HPDE6-E6E7 (cell line): ENCODE data around the gene CCNC.
A peak's percentile ranks its signal among the peaks of the same experiment; 100 is the strongest.
"Not testable (repeated sequence)": the region's sequence is repeated elsewhere in the genome, so short reads cannot be mapped to it uniquely, and the experiment has no call there.

Source experiments
- DNase-seq: peaks from one replicate; pipeline ENCODE4 v3.0.0; 2011; ENCODE audit warnings: missing footprints; ENCODE audit errors: extremely low spot score

The CCNC gene

DNA sequence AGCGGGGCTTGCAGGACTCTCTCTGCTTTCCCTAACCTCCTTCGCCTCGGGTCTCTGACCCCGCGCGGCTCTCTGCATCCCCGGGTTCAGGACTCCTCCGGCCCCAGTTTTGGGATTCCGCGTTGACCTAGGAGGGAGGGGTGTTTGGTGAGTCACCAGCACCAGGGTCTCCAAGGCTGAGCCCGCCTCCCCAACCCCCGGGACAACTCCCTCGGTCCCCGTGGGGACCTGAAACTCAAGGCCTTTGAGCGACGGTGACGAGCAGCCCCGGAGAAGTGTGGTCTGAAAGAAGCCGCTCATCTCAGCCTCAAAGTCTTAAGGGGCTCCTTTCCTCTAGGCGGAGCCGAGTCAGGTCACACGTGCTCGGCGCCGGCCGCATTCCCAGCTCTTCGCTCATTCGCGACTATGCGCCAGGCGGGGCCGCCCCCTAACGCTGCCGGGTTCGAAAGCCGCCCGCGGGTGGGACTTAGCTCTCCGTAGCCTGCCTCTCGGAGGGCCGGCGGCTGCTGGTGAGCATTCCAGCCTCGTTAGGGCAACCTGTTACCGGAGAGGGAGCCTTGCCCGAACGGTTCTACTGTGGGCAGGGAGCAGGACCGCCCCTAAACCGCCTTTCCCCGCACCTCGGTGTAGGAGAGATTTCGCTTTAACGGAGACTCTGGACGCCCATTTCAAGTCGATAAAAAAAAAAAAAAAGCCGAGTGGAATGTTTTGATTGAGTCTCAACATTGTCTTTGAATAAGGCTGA, 35.1 kb upstream of the CCNC start:
- no peak for DNase-seq

DNA sequence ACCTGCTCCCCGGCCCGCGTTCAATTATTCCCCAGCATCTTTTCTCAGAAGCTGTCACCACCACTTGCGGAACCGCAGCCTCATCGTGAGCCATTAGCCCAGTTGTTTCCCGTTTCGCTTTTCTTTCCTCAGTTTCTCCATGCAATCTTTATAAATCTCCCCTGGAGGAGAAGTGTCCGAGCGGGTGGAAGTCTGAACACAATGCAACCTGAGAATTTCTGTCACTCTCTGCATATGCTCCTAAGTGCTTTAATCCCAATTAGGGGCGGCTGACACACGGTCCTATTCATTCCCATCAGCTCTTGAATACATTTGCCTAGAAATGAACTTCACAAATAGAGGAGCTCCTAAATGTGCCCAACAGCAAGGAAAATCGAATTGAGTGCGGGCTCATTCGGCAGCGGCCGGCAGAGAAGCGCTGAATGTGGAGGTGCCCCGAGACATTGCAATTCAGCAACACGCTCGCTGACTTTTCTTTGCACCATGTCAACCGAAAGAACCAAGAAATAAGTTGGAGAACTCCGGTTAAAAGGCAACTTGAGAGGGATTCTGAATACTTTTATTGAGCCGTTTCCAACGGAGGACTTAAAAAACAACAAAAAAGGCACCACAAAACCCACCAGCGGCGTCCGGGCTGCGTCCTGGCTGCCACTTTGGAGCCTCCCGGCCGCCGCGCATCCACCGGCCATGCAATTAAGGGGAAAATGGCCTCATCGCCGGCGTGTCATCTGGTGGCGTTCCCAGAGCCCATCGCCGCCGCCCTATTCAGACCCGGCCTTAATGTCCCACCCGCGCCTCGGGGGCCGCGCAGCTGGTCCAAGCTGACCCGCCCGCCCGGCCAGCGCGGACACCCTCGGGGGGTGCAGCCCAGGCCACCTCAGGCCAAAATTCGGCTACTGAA, 34.3 kb upstream of the CCNC start:
- no peak for DNase-seq

DNA sequence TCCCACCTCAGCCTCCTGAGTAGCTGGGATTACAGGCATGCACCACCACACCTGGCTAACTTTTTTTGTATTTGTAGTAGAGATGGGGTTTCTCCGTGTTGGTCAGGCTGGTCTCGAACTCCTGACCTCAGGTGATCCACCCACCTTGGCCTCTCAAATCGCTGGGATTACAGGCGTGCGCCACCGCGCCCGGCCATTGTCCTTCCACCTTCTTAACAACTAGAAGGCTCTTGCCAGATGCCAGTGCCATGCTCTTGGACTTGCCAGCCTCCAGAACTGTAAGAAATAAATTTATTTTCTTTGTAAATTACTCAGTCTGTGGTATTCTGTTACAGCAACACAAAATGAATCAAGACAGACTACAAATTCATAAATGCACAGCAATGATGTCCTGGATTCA, 26.2 kb upstream of the CCNC start:
- DNase-seq: not testable (repeated sequence)

DNA sequence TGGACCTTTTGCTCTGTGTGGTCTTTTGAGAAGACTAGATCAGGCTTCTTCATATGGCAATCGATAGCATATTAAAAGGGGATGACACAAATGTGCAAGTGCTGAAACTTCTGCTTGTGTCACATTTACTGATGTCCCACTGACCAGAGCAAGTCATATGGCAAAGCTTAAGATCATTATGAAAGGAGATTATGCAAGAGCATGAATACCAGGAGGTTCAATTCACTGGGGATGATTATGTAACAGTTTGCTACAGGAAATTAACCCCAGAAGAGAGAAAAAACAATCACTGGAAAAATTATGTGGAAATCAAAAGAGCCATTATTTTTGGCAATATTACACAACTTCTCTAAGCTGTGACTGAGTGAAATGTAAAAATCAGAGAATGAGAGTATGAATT, 24.4 kb upstream of the CCNC start:
- DNase-seq: no peak

DNA sequence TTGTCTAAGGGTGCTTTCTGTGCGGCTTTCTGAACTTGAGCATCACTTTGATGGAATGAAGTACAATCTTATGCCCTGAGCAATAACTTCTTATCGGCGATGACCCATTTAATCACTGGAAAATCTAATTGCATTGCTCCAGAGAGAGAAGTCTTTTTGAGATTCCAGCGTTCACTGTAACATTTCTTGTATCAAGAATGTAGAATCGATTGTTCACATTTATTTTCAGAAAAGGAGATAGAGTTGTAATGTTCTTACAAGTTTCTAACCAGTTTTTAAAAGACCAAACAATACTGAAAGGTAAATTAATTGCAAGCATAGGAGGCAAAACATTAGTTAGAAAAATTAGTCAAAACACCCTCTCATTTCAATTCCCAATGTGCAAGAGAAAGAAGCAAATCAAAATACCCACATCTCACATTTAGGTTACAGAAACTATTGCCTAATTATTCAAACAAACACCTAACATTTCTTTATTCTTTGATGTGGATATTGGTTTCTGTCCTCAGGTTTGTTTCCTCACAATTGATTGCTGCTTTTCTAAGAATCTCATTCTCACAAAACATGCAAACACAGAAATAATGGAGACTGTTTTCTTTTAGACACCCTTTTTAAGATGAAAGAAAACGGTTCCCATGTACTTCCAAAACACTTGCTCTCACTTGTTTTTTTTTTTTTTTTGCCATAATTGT, 23.4 kb upstream of the CCNC start:
- DNase-seq: no peak

DNA sequence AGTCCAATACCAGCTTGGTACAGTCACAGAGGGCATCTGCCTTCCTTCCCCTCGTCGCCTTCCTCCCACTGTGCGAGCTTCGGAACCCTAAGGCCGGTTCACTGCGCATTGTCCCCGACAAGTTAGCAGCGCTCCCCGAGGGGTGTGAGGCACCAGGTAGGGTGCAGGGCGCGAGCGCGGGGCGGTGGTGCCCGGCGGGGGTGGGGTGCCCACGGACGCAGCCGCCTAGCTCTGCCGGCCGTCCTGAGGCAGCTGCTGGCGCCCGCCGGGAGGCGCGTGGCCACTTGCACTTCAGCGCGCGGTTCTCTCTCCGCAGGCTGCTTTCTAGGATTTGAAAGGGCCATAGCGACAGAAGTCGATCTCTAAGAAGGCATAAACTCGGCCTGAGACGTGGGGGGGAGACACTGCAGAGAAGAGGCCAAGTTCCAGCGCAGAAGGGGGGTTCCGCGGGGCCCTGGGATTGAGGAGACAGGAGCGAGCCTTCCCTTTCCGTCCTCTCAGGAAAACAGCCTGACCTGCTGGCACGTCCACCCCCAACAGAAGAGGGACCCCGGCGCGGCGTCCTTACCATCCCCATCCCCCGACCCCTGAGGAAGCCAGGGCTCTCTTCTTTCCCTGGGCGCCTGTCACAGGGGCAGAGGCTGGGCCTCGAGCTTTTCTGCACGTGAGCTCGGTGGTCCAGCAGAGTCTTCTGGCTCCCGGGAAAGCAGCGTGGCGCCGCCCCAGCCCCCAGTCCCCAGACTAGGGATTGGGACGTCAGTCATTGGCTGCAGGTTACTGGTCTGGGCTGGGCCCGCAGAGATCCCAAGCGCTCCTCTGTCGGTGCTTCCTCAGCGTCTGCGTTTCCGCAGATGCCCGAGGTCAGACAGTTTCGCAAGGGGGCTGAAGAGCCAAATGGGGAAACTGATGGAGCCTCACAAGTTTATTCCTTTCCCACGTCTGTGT, 22.5 kb upstream of the CCNC start:
- no peak for DNase-seq

DNA sequence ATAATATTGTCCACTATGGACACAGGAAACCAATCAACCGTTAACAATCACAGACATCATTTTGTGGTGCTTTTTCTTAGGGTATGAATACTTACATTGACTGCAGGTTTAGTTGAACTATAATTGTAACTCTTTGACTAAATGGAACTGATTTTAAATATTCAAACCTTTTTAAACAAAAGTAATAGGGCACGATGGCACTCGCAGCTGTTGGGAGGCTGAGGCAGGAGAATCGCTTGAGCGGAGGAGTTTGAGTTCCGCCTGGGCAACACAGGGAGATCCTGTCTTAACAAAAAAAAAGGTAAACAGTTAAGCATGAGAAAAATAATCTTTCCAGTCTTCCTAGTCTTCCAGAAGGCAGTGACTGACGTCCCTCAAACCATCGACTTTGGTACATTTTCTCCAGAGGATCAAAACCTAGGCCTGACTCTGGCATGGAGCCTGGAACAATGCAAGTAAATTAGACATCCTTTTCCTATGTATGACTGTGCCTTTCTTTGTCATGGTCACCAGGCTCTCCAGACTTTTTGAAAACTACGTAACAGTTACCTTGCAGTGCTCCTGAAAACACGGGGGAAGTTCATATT, 21.5 kb upstream of the CCNC start:
- DNase-seq: no peak

DNA sequence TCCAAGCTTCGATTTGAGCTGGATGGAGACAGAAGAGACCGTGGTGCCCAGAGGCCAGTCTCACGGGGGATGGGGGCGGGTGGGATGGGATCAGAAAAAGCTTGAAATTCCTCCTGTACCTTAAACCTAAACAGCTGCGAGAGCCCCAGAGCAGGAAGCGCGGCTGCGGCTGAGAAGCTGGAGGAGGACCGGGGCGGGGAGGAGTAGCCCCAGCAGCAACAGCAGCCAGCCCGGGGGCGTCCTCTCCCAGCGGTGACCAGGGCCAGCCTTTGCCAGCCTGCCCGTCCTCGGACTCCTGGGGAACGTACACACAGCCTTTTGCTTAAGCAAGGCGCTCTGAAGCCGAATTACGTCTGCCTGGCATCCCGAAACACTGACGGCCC, 20.8 kb upstream of the CCNC start:
- DNase-seq: no peak

DNA sequence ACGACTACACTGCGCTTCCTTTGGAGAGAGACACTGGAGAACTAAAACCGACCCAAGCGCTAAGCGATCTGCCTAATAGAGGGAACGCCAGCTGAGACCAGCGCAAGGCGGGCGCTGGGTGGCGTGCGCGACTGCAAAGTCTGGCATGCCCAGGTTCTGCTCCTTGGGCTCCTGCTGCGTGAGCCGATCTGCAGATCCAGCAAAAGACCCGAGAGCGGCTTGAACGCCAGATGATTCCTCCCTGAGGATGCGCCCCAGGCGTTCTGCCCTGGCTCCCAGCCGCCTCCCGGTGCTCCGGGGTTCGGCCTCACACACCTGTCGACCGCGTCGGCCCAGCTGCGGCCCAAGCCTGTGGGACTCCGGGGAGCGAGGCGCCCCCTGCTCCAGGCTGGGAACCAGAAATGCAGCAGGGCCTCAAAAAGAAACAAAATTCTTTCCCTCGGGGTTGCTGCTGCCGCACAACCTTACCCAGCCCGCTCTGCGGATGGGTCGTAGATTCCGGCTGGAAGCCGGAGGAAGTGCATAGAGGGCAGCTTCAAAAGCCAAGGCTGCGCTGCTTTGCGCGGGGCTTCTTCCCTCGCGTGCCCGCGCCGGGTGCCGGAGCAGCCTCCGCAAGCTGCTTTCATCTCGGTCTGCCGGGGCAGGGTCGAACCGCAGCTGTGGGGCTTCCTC, 20.3 kb upstream of the CCNC start:
- DNase-seq: peak; percentile 40

DNA sequence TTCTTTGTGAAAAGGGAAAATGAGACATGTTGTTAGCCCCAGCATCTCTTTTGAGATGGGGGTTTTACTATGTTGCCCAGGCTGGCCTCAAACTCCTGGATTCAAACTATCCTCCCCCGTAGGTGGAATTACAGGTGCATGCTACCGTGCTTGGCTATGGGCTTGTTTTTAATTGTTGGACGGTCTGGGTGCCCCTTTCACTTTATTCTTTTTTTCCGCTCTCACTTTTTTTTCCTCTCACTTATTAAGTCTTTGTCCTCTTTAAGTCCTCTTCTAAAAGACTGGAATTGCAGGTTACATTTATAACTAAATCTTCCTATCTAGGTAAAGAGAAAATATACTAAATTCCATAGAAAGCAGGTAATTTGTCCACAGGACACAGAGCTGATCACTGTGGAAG, 19.3 kb upstream of the CCNC start:
- no peak for DNase-seq

DNA sequence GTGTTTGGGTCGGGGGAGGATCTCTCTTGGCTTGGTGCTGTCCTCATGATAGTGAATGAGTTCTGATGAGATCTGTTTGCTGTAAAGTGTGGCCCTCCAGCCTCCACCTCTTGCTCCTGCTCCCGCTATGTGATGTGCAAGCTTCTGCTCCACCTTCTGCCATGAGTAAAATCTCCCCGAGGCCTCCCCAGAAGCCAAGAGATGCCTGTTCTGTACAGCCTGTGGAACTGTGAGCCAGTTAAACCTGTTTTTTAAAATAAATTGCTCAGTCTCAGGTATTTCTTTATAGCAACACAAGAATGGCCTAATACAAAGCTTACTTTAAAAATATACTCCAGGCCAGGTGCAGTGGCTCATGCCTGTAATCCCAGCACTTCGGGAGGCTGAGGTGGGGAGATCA, 11.3 kb upstream of the CCNC start:
- no peak for DNase-seq

DNA sequence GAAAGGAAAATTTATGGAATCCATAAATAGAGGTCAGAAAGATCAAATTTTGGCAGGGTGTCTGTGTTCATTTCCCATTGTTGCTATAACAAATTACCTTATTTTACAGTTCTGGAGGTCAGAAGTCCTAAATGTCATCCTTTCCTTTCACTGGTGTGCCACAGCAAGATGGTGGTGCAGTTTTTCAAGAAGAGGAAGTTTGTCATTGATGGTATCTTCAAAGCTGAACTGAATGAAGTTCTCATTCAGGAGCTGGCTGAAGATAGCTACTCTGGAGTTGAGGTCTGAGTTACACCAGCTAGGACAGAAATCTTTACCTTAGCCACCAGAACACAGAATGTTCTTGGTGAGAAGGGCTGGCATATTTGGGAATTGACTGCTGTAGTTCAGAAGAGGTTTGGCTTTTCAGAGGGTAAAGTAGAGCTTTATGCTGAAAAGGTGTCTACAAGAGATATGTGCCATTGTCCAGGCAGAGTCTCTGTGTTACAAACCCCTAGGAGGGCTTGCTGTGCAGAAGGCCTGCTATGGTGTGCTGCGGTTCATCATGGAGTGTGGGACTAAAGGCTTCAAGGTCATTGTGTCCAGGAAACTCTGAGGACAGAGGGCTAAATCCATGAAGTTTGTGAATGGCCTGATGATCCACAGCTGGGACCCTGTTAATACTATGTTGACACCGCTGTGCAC, 7.2 kb upstream of the CCNC start:
- DNase-seq: no peak

DNA sequence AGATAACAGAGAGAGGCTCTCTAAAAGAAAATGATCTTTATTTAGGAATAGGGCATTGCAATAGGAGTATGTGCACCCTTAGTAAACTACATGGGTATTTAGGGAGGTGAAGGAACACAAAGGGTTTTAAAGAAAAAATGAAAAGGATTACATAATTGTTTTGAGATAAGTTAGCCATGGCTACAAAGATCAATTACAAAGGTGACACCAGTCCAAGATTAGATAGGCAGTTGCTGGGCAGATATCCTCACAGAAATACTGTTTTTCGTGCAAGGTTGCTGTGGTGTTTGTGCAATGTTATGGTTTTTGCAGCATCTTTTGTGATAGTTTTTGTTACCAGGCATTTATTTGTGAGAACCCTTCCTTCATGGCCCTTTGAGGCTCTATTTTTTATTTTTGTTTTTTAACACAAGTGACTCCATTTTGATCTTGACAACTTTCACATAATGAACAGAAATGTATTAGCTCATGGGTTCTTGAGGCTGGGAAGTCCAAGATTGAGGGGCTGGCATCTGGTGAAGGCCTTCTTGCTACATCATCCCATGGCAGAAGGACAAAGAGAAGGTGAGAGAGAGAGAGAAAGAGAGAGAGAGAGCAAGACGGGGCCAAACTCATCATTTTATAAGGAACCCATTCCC, 5.6 kb upstream of the CCNC start:
- no peak for DNase-seq

DNA sequence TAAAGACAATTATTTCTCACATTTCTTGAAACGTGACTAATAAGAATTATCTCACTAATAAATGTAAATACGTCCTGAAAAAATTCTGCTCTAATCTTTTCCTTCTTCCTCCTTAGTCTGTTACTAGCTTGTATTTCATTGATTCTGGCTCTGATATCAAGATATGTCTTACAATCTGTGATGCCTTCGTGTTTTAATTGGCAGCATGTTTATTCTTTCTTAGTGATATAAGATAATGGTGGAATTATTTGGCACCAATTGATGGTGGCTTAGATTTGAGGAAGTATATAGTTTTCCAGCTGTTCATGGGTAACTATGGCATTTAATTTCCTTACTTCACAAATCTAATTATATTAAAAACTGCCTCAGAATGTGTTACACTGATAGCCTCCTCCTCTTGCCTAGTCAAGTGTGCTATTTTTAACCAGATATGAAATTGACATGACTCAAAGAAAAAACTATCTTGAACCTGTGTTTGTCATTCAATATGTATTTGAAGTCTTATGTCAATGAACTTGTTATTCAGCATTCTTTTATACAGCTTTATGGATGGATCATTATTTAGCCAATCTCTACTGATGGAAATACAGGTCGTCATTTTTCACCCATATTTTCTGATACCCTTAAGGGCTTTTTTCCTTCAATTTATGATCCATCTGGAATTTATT, 5.3 kb downstream of the CCNC start:
- DNase-seq: no peak

DNA sequence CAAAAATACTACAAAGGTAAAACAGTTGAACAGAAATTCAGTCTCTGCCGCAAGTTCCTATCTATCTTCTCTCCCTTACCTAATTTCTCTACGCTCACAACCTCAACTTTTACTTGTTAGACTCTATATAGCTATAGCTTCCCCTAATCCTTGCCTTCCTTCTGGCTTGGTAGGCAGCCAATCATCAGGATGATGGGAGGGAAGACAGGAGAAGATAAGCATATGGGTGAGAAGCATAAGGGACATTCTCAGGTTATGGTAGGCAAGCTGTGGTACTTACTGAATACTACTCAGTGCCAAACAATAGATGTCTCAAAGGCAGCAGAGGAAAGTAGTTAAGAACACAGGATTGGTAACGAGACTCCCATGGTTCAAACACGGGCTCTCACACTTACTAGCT, 7.8 kb downstream of the CCNC start:
- DNase-seq: no peak

DNA sequence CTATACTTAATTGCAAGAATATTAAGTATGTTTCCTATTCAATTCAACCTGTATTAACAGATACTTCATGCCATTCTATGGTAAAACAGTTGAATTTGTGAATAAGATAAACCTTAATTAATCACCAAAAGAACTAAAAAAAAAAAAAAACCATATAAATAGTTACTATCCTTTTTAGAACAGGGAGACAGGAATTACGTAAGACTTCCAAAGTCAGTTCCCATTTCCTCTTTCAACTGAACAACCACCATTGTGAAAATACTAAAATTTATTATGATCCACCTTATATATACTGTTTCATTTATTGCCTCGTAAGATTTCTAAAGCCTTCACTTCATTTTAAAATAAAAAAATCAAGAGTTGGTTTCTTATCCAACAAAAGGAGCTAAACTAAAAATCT, 9.4 kb downstream of the CCNC start:
- no peak for DNase-seq

DNA sequence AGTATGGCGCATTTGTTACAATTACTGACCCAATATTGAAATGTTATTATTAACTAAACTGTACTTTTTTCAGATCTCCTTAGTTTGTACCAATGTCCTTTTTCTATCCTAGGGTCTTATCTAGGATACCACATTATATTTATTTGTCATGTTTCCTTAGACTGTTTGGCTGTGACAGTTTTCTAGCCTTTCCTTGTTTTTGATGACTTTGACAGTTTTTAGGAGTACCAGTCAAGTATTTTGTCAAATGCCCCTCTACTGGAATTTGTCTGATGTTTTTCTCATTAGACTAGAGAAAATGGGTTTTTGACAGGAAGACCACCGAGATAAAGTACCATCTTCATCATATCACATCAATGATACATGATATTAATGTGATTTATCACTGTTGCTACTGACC, 14.6 kb downstream of the CCNC start:
- no peak for DNase-seq

DNA sequence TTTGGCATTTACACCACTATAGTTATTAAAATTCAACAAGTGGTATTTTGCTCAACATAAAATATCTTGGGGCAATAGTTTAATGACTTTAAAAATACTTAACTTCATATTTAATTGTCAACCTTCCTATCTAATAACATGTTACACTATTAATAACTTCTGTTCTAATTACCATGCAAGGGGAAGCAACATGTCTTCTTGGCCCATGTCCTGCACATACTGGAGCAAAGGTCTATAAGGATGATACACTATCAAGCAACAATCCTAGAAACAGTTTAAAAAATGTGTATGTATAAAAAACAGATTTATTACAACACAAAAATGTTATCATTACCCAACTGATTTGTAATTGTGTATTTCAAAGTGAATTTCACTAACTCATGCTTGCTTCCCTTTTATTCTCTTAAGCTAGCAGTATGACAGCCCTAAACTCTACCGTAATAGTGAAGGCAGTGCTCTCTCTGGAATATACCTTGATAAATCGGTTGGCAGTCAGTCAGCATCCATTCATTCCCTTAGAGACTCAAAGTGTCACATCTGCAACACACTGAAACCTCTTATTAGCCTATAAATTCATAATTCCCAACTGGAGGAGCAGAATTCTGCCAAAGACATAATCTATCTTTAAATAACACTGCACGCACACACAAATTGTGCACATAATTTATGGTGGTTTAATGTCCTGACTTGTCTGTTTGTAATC, 18.3 kb downstream of the CCNC start:
- DNase-seq: no peak
